Measurements from ENCODE around the gene ZNF268. TPM values are rescaled to one million over a fixed set of nuclear protein-coding genes. Genes with fewer than 3 reads are reported as not detected.

Gene ZNF268
- total RNA-seq (2022) (23.4 and 26.6 TPM in 2 replicates), Bru-seq, nascent RNA (percentile 74 among the genes with signal in this experiment), BruChase-seq, experiment 1, labeled RNA remaining after a 6-hour chase (percentile 90 among the genes with signal in this experiment), BruChase-seq, experiment 2, labeled RNA remaining after a 2-hour chase (percentile 89 among the genes with signal in this experiment)
- long read RNA-seq, full-length matches to known transcripts: 38 of 45 reads
- long read RNA-seq, partial matches to known transcripts: 1 of 45 reads
- long read RNA-seq, other reads (novel, unspliced or antisense): 6 of 45 reads

DNA sequence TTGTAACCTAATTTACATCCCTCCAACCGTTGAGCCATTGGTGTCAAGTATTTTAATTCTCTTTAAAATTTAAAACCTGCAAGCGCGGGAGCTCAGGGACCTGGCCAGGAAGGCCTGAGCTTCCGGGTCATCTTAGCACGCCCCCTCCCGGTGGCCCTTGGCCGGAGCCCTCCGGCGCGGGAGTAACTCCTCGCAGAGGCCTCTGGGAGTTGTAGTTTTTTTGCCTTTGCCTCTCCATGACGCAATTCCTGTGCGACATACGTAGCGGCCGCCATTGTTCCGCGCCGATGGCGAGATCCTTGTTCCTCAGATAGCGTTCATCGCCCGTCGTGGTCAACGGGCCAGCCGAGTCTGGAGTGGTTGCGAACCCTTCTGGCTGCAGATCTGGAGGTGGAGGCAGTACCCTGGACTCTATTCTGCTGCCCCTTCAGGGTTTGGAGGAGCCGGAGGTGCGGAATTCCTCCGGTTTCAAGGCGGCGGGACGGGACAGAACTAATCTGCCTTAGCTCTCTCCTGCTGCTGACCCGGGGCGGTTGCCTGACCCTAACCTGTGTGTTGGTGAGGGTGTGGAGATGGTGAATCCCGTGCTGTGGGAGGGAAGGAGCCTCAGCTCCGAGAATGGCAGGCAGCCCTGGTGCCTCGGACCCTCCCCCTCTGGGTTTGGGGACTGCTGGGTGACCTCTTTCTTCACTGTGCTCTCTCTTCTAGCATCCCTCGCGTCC, at the start of gene ZNF268:
TSS of gene ZNF268 (plus strand) at position 258 of the 722 bp plus-strand sequence. CDS start 503 bp downstream, outside the sequence.
- peak; percentile 92 for DNase-seq (ENCODE audit: unreplicated experiment)
- intact Hi-C loops (cut with micrococcal nuclease): loop anchor here (1.0 to 2.0 kb wide), 3 partner anchors 51 to 195 kb away; partner anchors contain the start of genes ZNF10, ZNF140, ZNF26 and ZNF891
- no peaks in the 10 kb centered on the region for H3K27me3 Mint-ChIP-seq (ENCODE audit: insufficient read depth, unreplicated experiment)
- peaks cover 41% of the 10 kb centered on the region for H3K36me3 Mint-ChIP-seq (ENCODE audit: insufficient read depth, unreplicated experiment)
- TF ChIP-seq, protein P1, sequence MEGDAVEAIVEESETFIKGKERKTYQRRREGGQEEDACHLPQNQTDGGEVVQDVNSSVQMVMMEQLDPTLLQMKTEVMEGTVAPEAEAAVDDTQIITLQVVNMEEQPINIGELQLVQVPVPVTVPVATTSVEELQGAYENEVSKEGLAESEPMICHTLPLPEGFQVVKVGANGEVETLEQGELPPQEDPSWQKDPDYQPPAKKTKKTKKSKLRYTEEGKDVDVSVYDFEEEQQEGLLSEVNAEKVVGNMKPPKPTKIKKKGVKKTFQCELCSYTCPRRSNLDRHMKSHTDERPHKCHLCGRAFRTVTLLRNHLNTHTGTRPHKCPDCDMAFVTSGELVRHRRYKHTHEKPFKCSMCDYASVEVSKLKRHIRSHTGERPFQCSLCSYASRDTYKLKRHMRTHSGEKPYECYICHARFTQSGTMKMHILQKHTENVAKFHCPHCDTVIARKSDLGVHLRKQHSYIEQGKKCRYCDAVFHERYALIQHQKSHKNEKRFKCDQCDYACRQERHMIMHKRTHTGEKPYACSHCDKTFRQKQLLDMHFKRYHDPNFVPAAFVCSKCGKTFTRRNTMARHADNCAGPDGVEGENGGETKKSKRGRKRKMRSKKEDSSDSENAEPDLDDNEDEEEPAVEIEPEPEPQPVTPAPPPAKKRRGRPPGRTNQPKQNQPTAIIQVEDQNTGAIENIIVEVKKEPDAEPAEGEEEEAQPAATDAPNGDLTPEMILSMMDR (IDR thresholded peaks at IDR 0.05; ENCODE audit: unreplicated experiment): peak; percentile 85
- peaks cover 38% of the 10 kb centered on the region for H3K9me3 Mint-ChIP-seq (ENCODE audit: unreplicated experiment)
- no TSS peak for BruUV-seq (replicated peaks)
- POLR2A ChIA-PET: interaction anchor here (0.7 to 3.1 kb wide), 15 partner anchors 10 to 295 kb away, joined by 3 to 33 read pairs (median 4); partner anchors contain the start of genes ZNF10, ZNF140, ZNF26 and ZNF891
- no peaks in the 10 kb centered on the region for H3K4me1 Mint-ChIP-seq (ENCODE audit: insufficient read depth, unreplicated experiment)
- H3K27ac Mint-ChIP-seq (ENCODE audit: low read depth, unreplicated experiment): peak within 1 kb of the TSS; percentile 82
- CTCF ChIA-PET: interaction anchor here (0.6 to 1.7 kb wide), 13 partner anchors 11 to 1452 kb away, joined by 3 to 5 read pairs (median 3); no protein-coding TSS in a partner anchor
- peak within 1 kb of the TSS; percentile 90 for H3K4me3 Mint-ChIP-seq (ENCODE audit: unreplicated experiment)

DNA sequence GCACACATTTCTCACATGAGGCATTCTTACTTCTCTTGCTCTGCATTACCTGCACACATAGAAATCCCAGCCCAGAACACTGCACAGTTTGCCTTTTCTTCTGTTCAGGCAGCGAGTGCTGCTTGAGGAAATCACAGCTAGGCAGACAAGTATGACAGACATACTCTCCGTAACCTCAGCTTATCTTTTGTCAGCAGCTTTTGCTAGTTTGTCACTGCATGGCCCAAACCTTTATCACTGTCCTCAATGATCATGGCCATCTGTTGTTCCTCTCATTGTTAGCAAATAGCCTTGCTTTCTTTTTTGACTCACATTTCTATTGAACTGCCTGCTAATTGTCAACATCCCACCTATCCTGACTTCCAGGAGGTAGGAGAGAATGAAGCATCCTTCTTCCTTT, 45.5 kb upstream of the ZNF268 start:
- peaks cover 6% of the 10 kb centered on the region for H3K4me1 Mint-ChIP-seq (ENCODE audit: insufficient read depth, unreplicated experiment)
- H3K27me3 Mint-ChIP-seq (ENCODE audit: insufficient read depth, unreplicated experiment): no peaks in the 10 kb centered on the region
- H3K36me3 Mint-ChIP-seq (ENCODE audit: insufficient read depth, unreplicated experiment): peaks cover 56% of the 10 kb centered on the region
- TF ChIP-seq, protein P1 (IDR thresholded peaks at IDR 0.05; ENCODE audit: unreplicated experiment): no peak
- DNase-seq (ENCODE audit: unreplicated experiment): no peak
- no peak overlapping the region for H3K4me3 Mint-ChIP-seq (ENCODE audit: unreplicated experiment)
- BruUV-seq (replicated peaks): no TSS peak
- ChIA-PET CTCF (interaction anchor here (0.6 kb wide), 1 partner anchor 8 kb away, joined by 4 read pairs; no protein-coding TSS in a partner anchor), POLR2A (interaction anchor here (1.1 kb wide), 1 partner anchor 9 kb away, joined by 3 read pairs; no protein-coding TSS in a partner anchor)
- peaks cover 50% of the 10 kb centered on the region for H3K9me3 Mint-ChIP-seq (ENCODE audit: unreplicated experiment)
- intact Hi-C loops (cut with micrococcal nuclease): no loop called here
- no peak overlapping the region for H3K27ac Mint-ChIP-seq (ENCODE audit: low read depth, unreplicated experiment)

DNA sequence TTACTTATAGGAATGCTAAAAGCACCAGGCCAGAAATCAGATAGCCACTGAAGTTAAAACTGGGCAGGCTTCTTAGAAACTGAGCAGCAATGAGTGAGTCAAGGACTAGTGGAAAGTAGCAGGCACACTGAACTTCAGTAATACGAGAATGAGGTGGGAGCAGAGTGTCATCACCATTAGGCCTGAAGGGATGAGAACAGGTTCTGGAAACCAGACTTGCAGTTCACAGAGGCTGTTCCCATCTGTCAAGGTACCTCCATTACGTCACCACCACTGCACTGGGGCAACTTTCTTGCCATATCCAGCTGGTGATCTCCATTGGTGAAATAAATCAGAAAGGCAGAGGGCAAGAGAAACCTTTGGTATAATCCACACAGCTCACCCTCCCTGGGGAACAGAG, 35.3 kb upstream of the ZNF268 start:
- H3K9me3 Mint-ChIP-seq (ENCODE audit: unreplicated experiment): peaks cover 35% of the 10 kb centered on the region
- intact Hi-C loops (cut with micrococcal nuclease): no loop called here
- ChIA-PET CTCF (interaction anchor here (0.7 kb wide), 1 partner anchor 14 kb away, joined by 3 read pairs; no protein-coding TSS in a partner anchor), POLR2A (no interaction called here)
- TF ChIP-seq, protein P1 (IDR thresholded peaks at IDR 0.05; ENCODE audit: unreplicated experiment): no peak
- H3K27me3 Mint-ChIP-seq (ENCODE audit: insufficient read depth, unreplicated experiment): no peaks in the 10 kb centered on the region
- H3K4me3 Mint-ChIP-seq (ENCODE audit: unreplicated experiment): no peak overlapping the region
- no peak for DNase-seq (ENCODE audit: unreplicated experiment)
- no TSS peak for BruUV-seq (replicated peaks)
- H3K27ac Mint-ChIP-seq (ENCODE audit: low read depth, unreplicated experiment): no peak overlapping the region
- peaks cover 60% of the 10 kb centered on the region for H3K36me3 Mint-ChIP-seq (ENCODE audit: insufficient read depth, unreplicated experiment)
- H3K4me1 Mint-ChIP-seq (ENCODE audit: insufficient read depth, unreplicated experiment): no peaks in the 10 kb centered on the region

DNA sequence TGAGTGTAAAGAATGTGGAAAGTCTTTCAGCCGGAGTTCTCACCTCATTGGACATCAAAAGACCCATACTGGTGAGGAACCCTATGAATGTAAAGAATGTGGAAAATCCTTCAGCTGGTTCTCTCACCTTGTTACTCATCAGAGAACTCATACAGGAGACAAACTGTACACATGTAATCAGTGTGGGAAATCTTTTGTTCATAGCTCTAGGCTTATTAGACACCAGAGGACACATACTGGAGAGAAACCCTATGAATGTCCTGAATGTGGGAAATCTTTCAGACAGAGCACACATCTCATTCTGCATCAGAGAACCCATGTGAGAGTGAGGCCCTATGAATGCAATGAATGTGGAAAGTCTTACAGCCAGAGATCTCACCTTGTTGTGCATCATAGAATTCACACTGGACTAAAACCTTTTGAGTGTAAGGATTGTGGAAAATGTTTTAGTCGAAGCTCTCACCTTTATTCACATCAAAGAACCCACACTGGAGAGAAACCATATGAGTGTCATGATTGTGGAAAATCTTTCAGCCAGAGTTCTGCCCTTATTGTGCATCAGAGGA, 25.1 kb upstream of the ZNF268 start:
- Mint-ChIP-seq H3K36me3 (ENCODE audit: insufficient read depth, unreplicated experiment) (peaks cover 64% of the 10 kb centered on the region), H3K27ac (ENCODE audit: low read depth, unreplicated experiment) (no peak overlapping the region), H3K9me3 (ENCODE audit: unreplicated experiment) (peaks cover 46% of the 10 kb centered on the region), H3K4me1 (ENCODE audit: insufficient read depth, unreplicated experiment) (no peaks in the 10 kb centered on the region), H3K27me3 (ENCODE audit: insufficient read depth, unreplicated experiment) (no peaks in the 10 kb centered on the region), H3K4me3 (ENCODE audit: unreplicated experiment) (no peak overlapping the region)
- POLR2A ChIA-PET: no interaction called here
- CTCF ChIA-PET: interaction anchor here (0.7 kb wide), 1 partner anchor 109 kb away, joined by 3 read pairs; no protein-coding TSS in a partner anchor
- BruUV-seq (replicated peaks): no TSS peak
- TF ChIP-seq, protein P1 (IDR thresholded peaks at IDR 0.05; ENCODE audit: unreplicated experiment): no peak
- intact Hi-C loops (cut with micrococcal nuclease): no loop called here
- no peak for DNase-seq (ENCODE audit: unreplicated experiment)

All from MCF 10A (cell line).